ENCODE measurements around the gene RFTN2.
"Not testable (repeated sequence)": the region's sequence is repeated elsewhere in the genome, so short reads cannot be mapped to it uniquely, and the experiment has no call there.

Gene RFTN2

DNA sequence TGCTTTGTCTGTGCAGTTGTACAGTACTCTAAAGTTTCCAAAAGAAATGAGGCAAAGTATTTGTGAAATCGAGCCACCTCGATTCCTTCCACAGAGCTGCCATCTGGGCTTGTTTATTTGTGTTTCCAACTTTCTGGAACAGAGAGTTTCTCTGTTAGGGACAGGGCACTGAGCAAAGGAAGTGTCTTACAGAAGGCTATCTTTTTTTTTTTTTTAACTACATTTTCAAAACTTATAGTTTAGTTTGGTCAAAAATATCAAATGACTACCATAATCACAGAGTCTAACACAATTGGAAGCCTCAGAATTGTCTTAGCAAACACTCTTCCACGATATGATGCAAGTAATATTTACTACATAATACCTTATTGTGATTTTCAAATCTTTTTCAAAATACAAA is 796 bp downstream of the RFTN2 start:
- DNase-seq (ENCODE audit: low read depth in 2 of 2): no peak

GRCh38 chr2:197674060-197674459 is 1.3 kb downstream of the RFTN2 start:
- no peak for DNase-seq (ENCODE audit: low read depth in 2 of 2)

- no peak for DNase-seq (ENCODE audit: low read depth in 2 of 2)
Observed at GRCh38 chr2:197673606-197674005, 1.8 kb downstream of the RFTN2 start.

GRCh38 chr2:197673106-197673505 is 2.3 kb downstream of the RFTN2 start:
- no peak for DNase-seq (ENCODE audit: low read depth in 2 of 2)

DNA sequence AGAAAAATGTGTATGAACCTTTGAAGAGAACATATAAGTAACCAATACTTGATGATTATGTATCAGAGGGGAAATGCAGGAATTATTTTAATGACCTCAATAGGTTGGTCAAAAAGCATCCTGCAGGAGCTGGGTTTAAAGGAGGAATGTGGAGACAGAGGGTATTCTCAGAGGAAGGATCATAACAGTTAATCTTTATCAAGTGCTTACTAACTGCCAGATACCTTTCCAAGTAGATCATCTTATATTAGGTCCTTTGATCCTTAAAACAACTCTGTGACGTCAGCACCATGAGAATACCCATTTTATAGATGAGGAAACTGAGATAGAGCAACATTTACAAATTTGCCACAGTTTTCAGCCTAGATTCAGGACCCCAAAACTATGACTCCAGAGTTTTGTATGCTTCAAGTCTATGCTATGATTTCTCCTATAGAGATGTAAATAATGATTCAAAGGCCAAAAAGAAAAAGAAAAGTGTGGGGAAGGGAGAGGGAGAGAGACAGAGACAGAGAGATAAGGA is 3.0 kb downstream of the RFTN2 start:
- DNase-seq (ENCODE audit: low read depth in 2 of 2): no peak

GRCh38 chr2:197669077-197669476 is 6.3 kb downstream of the RFTN2 start:
- DNase-seq (ENCODE audit: low read depth in 2 of 2): no peak

GRCh38 chr2:197668296-197668695 is 7.1 kb downstream of the RFTN2 start:
- DNase-seq (ENCODE audit: low read depth in 2 of 2): no peak

GRCh38 chr2:197666277-197666676 is 9.1 kb downstream of the RFTN2 start:
- no peak for DNase-seq (ENCODE audit: low read depth in 2 of 2)

DNA sequence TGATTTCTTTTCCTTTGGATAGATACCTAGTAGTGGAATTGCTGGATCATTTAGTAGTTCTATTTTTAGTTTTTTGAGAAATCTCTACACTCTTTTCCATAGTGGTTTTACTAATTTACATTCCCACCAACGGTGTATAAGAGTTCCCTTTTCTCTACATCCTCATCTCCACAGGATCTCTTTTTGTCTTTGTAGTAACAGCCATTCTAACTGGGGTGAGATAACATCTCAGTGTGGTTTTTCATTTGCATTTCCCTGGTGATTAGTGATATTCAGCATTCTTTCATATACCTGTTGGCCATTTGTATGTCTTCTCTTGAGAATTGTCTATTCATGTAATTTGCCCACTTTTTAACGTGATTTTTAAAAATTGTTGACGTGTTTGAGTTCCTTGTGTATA is 13.8 kb downstream of the RFTN2 start:
- no peak for DNase-seq (ENCODE audit: low read depth in 2 of 2)

DNA sequence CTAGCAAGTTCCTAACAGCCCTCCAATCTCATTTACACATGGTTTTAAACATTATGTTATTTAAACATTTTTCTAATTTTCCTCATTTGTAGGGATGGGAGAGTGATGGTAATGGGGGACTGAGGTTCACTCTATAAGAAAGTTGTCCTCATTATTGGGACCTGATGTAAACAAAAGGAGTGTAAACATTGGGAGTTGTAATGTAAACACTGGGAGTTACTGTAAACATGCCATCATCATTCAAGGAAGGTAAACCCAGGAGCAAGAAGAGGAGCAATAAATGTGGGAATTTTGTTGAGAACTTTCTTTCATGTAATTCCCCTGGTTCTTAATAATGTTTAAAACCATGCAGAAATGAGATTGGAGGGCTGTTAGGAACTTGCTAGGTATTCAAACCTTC is 17.8 kb downstream of the RFTN2 start:
- DNase-seq (ENCODE audit: low read depth in 2 of 2): no peak

DNA sequence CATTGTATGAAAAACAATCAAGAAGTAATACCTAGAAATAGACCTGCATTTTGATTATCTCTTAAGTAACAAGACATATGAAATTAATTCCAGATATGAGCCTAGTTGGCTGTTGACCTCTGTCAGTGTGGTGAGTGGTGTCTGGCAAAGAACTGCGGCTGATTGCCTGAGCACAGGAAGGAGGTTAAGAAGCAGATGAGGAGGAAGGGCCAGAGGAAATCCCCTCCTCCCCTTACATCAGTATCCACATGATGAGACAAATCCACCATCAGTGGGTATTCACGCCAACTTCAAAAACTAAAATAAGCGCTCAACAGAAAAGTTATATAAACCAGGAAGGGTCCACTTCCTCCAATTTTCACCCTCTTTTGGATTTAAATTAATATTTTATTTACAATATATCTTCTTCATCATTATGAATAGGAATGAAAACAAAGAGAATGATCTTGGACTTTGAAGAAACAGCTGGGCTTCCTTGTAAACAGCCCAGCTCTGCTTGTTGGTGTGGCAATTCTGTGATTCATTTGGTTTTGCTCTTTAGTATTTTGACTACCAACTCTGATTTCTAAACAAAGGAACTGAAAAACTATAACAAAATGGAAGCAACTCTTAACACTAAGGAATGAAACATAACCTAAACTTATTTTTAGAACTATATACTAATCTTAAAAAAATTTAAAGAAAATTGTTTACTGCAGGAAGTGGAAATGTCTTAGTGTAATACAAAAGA is 27.3 kb downstream of the RFTN2 start:
- DNase-seq (ENCODE audit: low read depth in 2 of 2): no peak

- DNase-seq (ENCODE audit: low read depth in 2 of 2): no peak
Observed at GRCh38 chr2:197641666-197642065, 33.7 kb downstream of the RFTN2 start.

DNA sequence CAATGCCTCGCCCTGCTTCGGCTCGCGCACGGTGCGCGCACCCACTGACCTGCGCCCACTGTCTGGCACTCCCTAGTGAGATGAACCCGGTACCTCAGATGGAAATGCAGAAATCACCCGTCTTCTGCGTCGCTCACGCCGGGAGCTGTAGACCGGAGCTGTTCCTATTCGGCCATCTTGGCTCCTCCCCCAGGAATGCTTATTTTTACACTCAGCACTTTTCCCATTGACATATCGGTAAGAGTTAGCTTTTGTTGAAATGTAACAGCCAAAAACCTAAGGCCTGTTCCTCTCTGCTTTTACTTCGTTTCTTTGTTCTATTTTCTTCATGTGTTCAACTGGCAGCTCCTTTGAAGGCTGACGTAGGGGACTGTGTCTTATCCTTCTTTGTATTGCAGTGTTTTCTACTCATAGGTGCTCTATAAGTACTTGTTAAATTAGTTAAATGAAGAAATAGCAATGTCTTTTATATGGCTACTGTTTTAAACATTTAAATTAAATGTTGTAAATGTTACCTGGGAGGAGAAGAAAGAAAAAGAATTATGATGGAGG is 34.7 kb downstream of the RFTN2 start:
- DNase-seq (ENCODE audit: low read depth in 2 of 2): not testable (repeated sequence)

DNA sequence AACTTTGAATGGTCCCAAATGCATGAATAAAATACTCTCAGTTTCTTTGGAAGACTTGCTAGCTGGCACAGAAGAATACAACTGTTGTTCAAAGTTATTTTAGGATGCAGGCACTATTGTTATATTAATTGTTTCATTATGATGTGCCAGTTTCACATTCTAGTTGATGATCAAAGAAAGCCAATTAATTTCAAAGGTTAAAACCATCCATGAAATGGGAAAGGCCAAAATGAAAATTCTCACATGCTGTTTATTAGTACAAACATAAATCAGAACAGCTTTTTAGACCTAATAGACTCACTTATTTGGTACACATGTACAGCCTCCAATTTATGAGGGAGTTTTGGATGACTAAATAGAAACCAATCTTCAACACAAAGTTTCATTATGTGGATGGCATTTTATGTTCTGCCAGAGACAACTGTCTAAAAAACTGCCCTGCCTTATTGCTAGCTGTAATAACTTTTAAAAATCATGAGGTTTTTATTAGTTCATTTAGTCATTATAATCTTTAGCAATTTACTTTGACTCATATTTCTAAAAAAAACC is 42.2 kb downstream of the RFTN2 start:
- no peak for DNase-seq (ENCODE audit: low read depth in 2 of 2)

DNA sequence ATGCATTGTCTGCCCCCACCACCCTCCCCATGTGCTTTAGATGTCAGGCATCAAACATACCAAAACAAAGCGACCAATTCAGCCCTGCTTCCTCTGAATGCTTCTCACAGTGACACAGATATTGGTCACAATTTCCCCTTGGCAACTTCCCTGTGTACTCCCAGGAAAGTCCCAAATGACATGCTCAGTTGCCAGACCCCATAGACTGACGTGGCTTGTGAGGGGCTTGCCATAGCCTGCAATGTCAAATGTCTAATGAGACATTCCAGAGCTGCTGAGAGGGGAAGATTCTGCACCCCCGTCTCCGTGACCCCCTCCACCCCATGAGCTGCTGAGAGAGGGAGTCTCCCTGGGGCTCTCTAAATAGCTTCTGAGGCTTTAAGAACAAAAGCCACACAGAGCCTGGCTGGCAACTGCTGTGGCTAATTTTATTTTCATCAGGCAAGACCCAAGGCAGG is 47.3 kb downstream of the RFTN2 start:
- DNase-seq (ENCODE audit: low read depth in 2 of 2): no peak

DNA sequence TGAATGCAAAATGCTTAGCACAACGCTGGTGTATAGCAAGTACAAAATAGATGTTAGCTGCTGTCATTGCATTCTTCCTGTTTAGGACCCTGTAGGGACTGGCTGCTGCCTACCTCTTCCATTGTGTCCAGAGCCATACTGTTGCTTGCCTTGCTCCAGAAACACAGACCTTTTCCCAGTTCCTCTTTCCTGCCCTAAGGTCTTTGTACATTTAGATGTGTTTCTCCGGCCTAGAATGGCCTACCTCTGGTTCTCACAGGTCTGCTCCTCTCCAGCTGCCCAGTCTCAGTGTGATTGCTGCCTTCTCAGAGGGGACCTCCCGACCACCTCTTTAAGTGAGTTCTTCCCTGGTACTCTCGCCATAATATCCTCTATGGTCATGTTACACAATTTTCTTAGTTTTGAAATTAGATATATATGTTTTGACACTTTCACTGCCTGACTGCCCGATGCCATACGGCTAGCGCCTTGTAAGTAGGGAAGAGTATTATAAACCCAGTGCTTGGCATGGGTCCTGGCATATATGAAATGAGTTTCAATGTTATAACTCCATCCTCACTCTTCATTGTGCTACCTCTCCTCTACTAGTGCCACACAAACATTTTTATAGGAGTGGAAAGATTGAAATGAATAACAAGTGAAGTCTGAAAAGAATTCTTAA is 48.3 kb downstream of the RFTN2 start:
- DNase-seq (ENCODE audit: low read depth in 2 of 2): no peak

DNA sequence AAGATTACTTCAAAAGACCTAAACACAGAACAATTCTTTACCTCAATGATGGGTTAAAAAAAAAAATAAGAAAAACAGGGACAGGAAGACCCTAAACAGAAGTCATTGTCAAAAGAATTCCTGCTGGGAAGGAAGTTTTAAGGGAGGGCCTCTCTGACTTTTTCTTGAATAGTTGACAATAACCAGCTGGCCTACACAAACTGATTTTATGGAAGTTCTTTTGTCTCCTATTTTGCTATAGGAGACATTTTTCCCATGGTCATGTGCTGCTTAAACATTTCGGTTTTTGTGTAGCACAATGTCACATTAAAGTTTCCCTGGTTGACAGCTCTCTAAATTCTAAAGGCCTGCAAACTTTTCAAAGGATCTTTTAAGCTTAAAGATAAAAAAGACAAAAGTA is 55.3 kb downstream of the RFTN2 start:
- DNase-seq (ENCODE audit: low read depth in 2 of 2): no peak

- DNase-seq (ENCODE audit: low read depth in 2 of 2): no peak
Observed at GRCh38 chr2:197615016-197615652, 60.3 kb downstream of the RFTN2 start.

- no peak for DNase-seq (ENCODE audit: low read depth in 2 of 2)
Observed at GRCh38 chr2:197614532-197614931, 60.9 kb downstream of the RFTN2 start.

GRCh38 chr2:197613509-197613987 is 61.8 kb downstream of the RFTN2 start:
- DNase-seq (ENCODE audit: low read depth in 2 of 2): no peak

GRCh38 chr2:197606180-197606579 is 69.2 kb downstream of the RFTN2 start:
- DNase-seq (ENCODE audit: low read depth in 2 of 2): no peak

All from stimulated activated CD8-positive, alpha-beta memory T cell treated with anti-CD3 and anti-CD28 coated beads, Interleukin-7, amount 100 ng/mL, for 4 hours (primary cell).